ENCODE results near the gene DAW1.
"Not testable (repeated sequence)": the region's sequence is repeated elsewhere in the genome, so short reads cannot be mapped to it uniquely, and the experiment has no call there.

DAW1 gene

GRCh38 chr2:227921648-227922047 is 50.2 kb downstream of the DAW1 start:
- DNase-seq: no peak

- no peak for DNase-seq
Observed at GRCh38 chr2:227932001-227932400, 60.6 kb downstream of the DAW1 start.

- no peak for DNase-seq
Observed at GRCh38 chr2:227932403-227932802, 61.0 kb downstream of the DAW1 start.

- no peak for DNase-seq
Observed at GRCh38 chr2:227933884-227934283, 62.5 kb downstream of the DAW1 start.

GRCh38 chr2:227936249-227936648 is 64.8 kb downstream of the DAW1 start:
- not testable (repeated sequence) for DNase-seq

GRCh38 chr2:227939271-227940027 is 68.0 kb downstream of the DAW1 start:
- DNase-seq: peak; percentile 10

GRCh38 chr2:227942021-227942420 is 70.6 kb downstream of the DAW1 start:
- no peak for DNase-seq

- no peak for DNase-seq
Observed at GRCh38 chr2:227942965-227943364, 71.5 kb downstream of the DAW1 start.

- no peak for DNase-seq
Observed at GRCh38 chr2:227960317-227960716, 88.9 kb downstream of the DAW1 start.

GRCh38 chr2:227971619-227972230 is 100.3 kb downstream of the DAW1 start:
- DNase-seq: no peak

GRCh38 chr2:227973241-227973640 is 101.8 kb downstream of the DAW1 start:
- no peak for DNase-seq
